UCSD-AML1 (cell line): ENCODE results near the gene CDCA4.
"Not testable (repeated sequence)": the region's sequence is repeated elsewhere in the genome, so short reads cannot be mapped to it uniquely, and the experiment has no call there.

Experiments
- DNase-seq: peaks from one replicate; lab custom pipeline; 2025; ENCODE audit not compliant: unreplicated experiment; lab: John Stamatoyannopoulos, UW

CDCA4 gene

GRCh38 chr14:105034315-105035039, 13.6 kb upstream of the CDCA4 start:
- no peak for DNase-seq

- not testable (repeated sequence) for DNase-seq
These were observed 12.6 kb upstream of the CDCA4 start for GRCh38 chr14:105033412-105033900.

GRCh38 chr14:105032451-105032901, 11.6 kb upstream of the CDCA4 start:
- DNase-seq, result not testable (repeated sequence)

- no peak for DNase-seq
These were observed 10.0 kb upstream of the CDCA4 start for GRCh38 chr14:105030836-105031396.

GRCh38 chr14:105030194-105030593, 9.3 kb upstream of the CDCA4 start:
- no peak for DNase-seq

- DNase-seq, result no peak
These were observed 8.5 kb upstream of the CDCA4 start for GRCh38 chr14:105029402-105029801.

GRCh38 chr14:105028251-105028927, 7.5 kb upstream of the CDCA4 start:
- DNase-seq, result no peak

GRCh38 chr14:105027718-105028117, 6.8 kb upstream of the CDCA4 start:
- DNase-seq, result not testable (repeated sequence)

GRCh38 chr14:105026802-105027563, 6.1 kb upstream of the CDCA4 start:
- DNase-seq, result no peak

- no peak for DNase-seq
These were observed 5.3 kb upstream of the CDCA4 start for GRCh38 chr14:105026033-105026785.

- no peak for DNase-seq
These were observed 4.5 kb upstream of the CDCA4 start for GRCh38 chr14:105025429-105025828.

GRCh38 chr14:105023791-105024480, 3.1 kb upstream of the CDCA4 start:
- no peak for DNase-seq

- DNase-seq, result no peak
These were observed 2.3 kb upstream of the CDCA4 start for GRCh38 chr14:105023144-105023543.

GRCh38 chr14:105022276-105022670, 1.4 kb upstream of the CDCA4 start:
- DNase-seq, result no peak

GRCh38 chr14:105021656-105022275, 883 bp upstream of the CDCA4 start:
- peak; percentile 63 for DNase-seq

GRCh38 chr14:105019861-105020814, 745 bp downstream of the CDCA4 start:
- peak; percentile 54 for DNase-seq

GRCh38 chr14:105018414-105018813, 2.5 kb downstream of the CDCA4 start:
- DNase-seq, result no peak

GRCh38 chr14:105015905-105016304, 5.0 kb downstream of the CDCA4 start:
- no peak for DNase-seq
